ENCODE measurements around the gene ZNF536. TPM values are rescaled to one million over a fixed set of nuclear protein-coding genes. Genes with fewer than 3 reads are reported as not detected.

ZNF536 gene
- total RNA-seq, 1 experiment from 2014 or later: not detected

GRCh38 chr19:30426864-30427263 lies 54.7 kb downstream of the ZNF536 start:
- Mint-ChIP-seq H3K27ac (ENCODE audit: unreplicated experiment) (no peak overlapping the region), H3K36me3 (ENCODE audit: insufficient read depth, unreplicated experiment) (no peaks in the 10 kb centered on the region), H3K4me3 (ENCODE audit: unreplicated experiment) (no peak overlapping the region), H3K27me3 (ENCODE audit: insufficient read depth, unreplicated experiment) (peaks cover 32% of the 10 kb centered on the region), H3K4me1 (ENCODE audit: low read depth, unreplicated experiment) (no peaks in the 10 kb centered on the region), H3K9me3 (ENCODE audit: unreplicated experiment) (no peaks in the 10 kb centered on the region)
- CTCF ChIA-PET: no interaction called here
- H3K36me3 ChIP-seq (ENCODE audit: control insufficient read depth, insufficient read depth, low read length): no peaks in the 10 kb centered on the region
- intact Hi-C loops (cut with micrococcal nuclease; ENCODE audit: unreplicated experiment): no loop called here
- no peak for DNase-seq
- no peak for TF ChIP-seq CTCF (IDR thresholded peaks at IDR 0.05; ENCODE audit: insufficient read depth in 1 of 2, low read depth in 1 of 2, low read length in 1 of 2, severe bottlenecking in 1 of 2, unreplicated experiment in 1 of 2)
- no peaks in the 10 kb centered on the region for H3K9me3 ChIP-seq
- BruUV-seq (replicated peaks): no TSS peak
- no peaks in the 10 kb centered on the region for H3K4me1 ChIP-seq
- H3K27me3 ChIP-seq (replicated peaks; ENCODE audit: control insufficient read depth, insufficient read depth, low read length): no peaks in the 10 kb centered on the region
- POLR2A ChIA-PET: no interaction called here
- no peak overlapping the region for H3K4me3 ChIP-seq (ENCODE audit: low read depth, low read length)

- Histone ChIP-seq H3K9me3 (no peaks in the 10 kb centered on the region), H3K36me3 (ENCODE audit: control insufficient read depth, insufficient read depth, low read length) (no peaks in the 10 kb centered on the region), H3K4me1 (no peaks in the 10 kb centered on the region), H3K4me3 (ENCODE audit: low read depth, low read length) (no peak overlapping the region), H3K27me3 (replicated peaks; ENCODE audit: control insufficient read depth, insufficient read depth, low read length) (no peaks in the 10 kb centered on the region)
- peaks cover 28% of the 10 kb centered on the region for H3K27me3 Mint-ChIP-seq (ENCODE audit: insufficient read depth, unreplicated experiment)
- no peaks in the 10 kb centered on the region for H3K36me3 Mint-ChIP-seq (ENCODE audit: insufficient read depth, unreplicated experiment)
- CTCF ChIA-PET: no interaction called here
- no TSS peak for BruUV-seq (replicated peaks)
- H3K4me3 Mint-ChIP-seq (ENCODE audit: unreplicated experiment): no peak overlapping the region
- no peak overlapping the region for H3K27ac Mint-ChIP-seq (ENCODE audit: unreplicated experiment)
- no peaks in the 10 kb centered on the region for H3K9me3 Mint-ChIP-seq (ENCODE audit: unreplicated experiment)
- POLR2A ChIA-PET: no interaction called here
- no peak for TF ChIP-seq CTCF (IDR thresholded peaks at IDR 0.05; ENCODE audit: insufficient read depth in 1 of 2, low read depth in 1 of 2, low read length in 1 of 2, severe bottlenecking in 1 of 2, unreplicated experiment in 1 of 2)
- intact Hi-C loops (cut with micrococcal nuclease; ENCODE audit: unreplicated experiment): no loop called here
- H3K4me1 Mint-ChIP-seq (ENCODE audit: low read depth, unreplicated experiment): no peaks in the 10 kb centered on the region
- no peak for DNase-seq
These were observed 56.0 kb downstream of the ZNF536 start for GRCh38 chr19:30428092-30428680.

GRCh38 chr19:30428844-30429243 lies 56.7 kb downstream of the ZNF536 start:
- Histone ChIP-seq H3K27me3 (replicated peaks; ENCODE audit: control insufficient read depth, insufficient read depth, low read length) (no peaks in the 10 kb centered on the region), H3K4me1 (no peaks in the 10 kb centered on the region), H3K9me3 (no peaks in the 10 kb centered on the region), H3K36me3 (ENCODE audit: control insufficient read depth, insufficient read depth, low read length) (no peaks in the 10 kb centered on the region), H3K4me3 (ENCODE audit: low read depth, low read length) (no peak overlapping the region)
- no TSS peak for BruUV-seq (replicated peaks)
- Mint-ChIP-seq H3K4me1 (ENCODE audit: low read depth, unreplicated experiment) (no peaks in the 10 kb centered on the region), H3K27ac (ENCODE audit: unreplicated experiment) (no peak overlapping the region), H3K27me3 (ENCODE audit: insufficient read depth, unreplicated experiment) (peaks cover 27% of the 10 kb centered on the region), H3K36me3 (ENCODE audit: insufficient read depth, unreplicated experiment) (no peaks in the 10 kb centered on the region), H3K4me3 (ENCODE audit: unreplicated experiment) (no peak overlapping the region), H3K9me3 (ENCODE audit: unreplicated experiment) (no peaks in the 10 kb centered on the region)
- intact Hi-C loops (cut with micrococcal nuclease; ENCODE audit: unreplicated experiment): no loop called here
- no peak for DNase-seq
- ChIA-PET CTCF (no interaction called here), POLR2A (no interaction called here)
- no peak for TF ChIP-seq CTCF (IDR thresholded peaks at IDR 0.05; ENCODE audit: insufficient read depth in 1 of 2, low read depth in 1 of 2, low read length in 1 of 2, severe bottlenecking in 1 of 2, unreplicated experiment in 1 of 2)
